Smooth muscle cell (in vitro differentiated cells): ENCODE measurements around the gene C2CD4D. TPM values are rescaled to one million over a fixed set of nuclear protein-coding genes. Genes with fewer than 3 reads are reported as not detected.

ENCODE experiments used
- DNase-seq: peaks from one replicate; lab custom pipeline; 2025; ENCODE audit not compliant: unreplicated experiment; lab: John Stamatoyannopoulos, UW
- H2AFZ ChIP-seq: fragments of 200-600 bp; sonication (generic); 2 replicates; pipeline ENCODE4 v1.6.0; 2016; ENCODE audit warnings: antibody characterized with exemption, low read depth, mild to moderate bottlenecking
- H3F3A ChIP-seq: fragments of 200-600 bp; sonication (generic); 2 replicates; pipeline ENCODE4 v1.6.0; 2017; ENCODE audit warnings: antibody characterized with exemption, low read depth
- H3K27ac ChIP-seq: fragments of 200-600 bp; sonication (generic); 2 replicates; pipeline ENCODE4 v1.5.1; 2016; ENCODE audit warnings: low read depth, mild to moderate bottlenecking
- H3K27me3 ChIP-seq: fragments of 200-600 bp; sonication (generic); 2 replicates; pipeline ENCODE4 v1.6.1; 2016; ENCODE audit warnings: low read depth, mild to moderate bottlenecking
- H3K36me3 ChIP-seq: fragments of 200-600 bp; sonication (generic); 2 replicates; pipeline ENCODE4 v1.5.1; 2016; ENCODE audit warnings: low read depth
- H3K4me1 ChIP-seq: fragments of 200-600 bp; sonication (generic); 2 replicates; pipeline ENCODE4 v1.5.1; 2016; ENCODE audit warnings: low read depth
- H3K4me2 ChIP-seq: fragments of 200-600 bp; sonication (generic); 2 replicates; pipeline ENCODE4 v1.6.0; 2016; ENCODE audit warnings: mild to moderate bottlenecking
- H3K4me3 ChIP-seq: fragments of 200-600 bp; sonication (generic); 2 replicates; pipeline ENCODE4 v1.5.1; 2016; ENCODE audit warnings: mild to moderate bottlenecking
- H3K79me2 ChIP-seq: fragments of 200-600 bp; sonication (generic); 2 replicates; pipeline ENCODE4 v1.6.0; 2016; ENCODE audit warnings: low read depth, mild to moderate bottlenecking
- H3K9ac ChIP-seq: fragments of 200-600 bp; sonication (generic); 2 replicates; pipeline ENCODE4 v1.6.0; 2016; ENCODE audit warnings: low read depth
- H3K9me3 ChIP-seq: fragments of 200-600 bp; sonication (generic); replicated peaks from 2 replicates; pipeline ENCODE4 v1.5.1; 2016; ENCODE audit warnings: low read depth
- H4K20me1 ChIP-seq: fragments of 200-600 bp; sonication (generic); 2 replicates; pipeline ENCODE4 v1.6.0; 2016; ENCODE audit warnings: low read depth
- WGBS: methylation state at CpG from one replicate; pipeline ENCODE4 v1.1.7; 2016; ENCODE audit warnings: low lambda C conversion rate; 5-methylcytosine and 5-hydroxymethylcytosine counted together
- polyA plus RNA-seq: library from polyadenylated mRNA; unstranded; fragments of >200 nt; fragmentation: Nextera tagmentation; extraction: Ambion mirVana; gene quantifications from 2 replicates; pipeline ENCODE4 v1.2.1, GENCODE V29; 2016
- total RNA-seq: library from RNA; depleted of rRNA; stranded (reverse); fragments of >200 nt; gene quantifications from 2 replicates; pipeline ENCODE4 v1.2.3, GENCODE V29; 2014
- TF ChIP-seq, protein P1 (sequence below): fragments of 200-600 bp; sonication (generic); IDR thresholded peaks from 2 replicates; pipeline ENCODE4 v1.5.1; 2017; ENCODE audit warnings: borderline replicate concordance, mild to moderate bottlenecking, antibody characterized with exemption; ENCODE audit not compliant: insufficient read depth, poor library complexity, severe bottlenecking

The C2CD4D gene
- total and polyA plus RNA-seq, 2 experiments from 2014 or later = not detected

DNA sequence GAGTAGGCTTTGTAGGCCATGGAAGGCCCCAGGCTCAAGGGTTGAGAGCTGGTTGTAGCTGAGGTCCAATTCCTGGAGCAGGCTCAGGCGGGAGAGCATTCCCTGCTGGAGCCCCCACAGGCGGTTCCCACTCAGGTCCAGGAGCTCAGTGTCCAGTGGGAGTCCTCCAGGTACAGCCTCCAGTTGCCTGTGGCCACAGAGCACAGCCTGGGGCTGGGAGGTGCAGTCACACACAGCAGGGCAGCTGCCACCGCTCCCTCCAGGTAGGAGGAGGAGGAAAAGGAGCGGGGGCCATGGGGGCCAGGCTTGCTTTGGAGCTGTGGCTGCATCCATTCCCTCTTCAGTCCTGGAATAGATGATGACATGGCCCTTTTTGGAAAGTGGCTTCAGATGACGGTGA, 37.2 kb downstream of the C2CD4D start:
- Histone ChIP-seq H3K4me1 (no peaks in the 10 kb centered on the region), H3K4me2 (no peak overlapping the region), H2AFZ (no peak overlapping the region), H4K20me1 (no peaks in the 10 kb centered on the region), H3K36me3 (no peaks in the 10 kb centered on the region), H3K79me2 (no peaks in the 10 kb centered on the region), H3K27me3 (peaks cover 14% of the 10 kb centered on the region), H3K9ac (no peak overlapping the region), H3K4me3 (no peak overlapping the region), H3F3A (no peaks in the 10 kb centered on the region), H3K27ac (no peak overlapping the region), H3K9me3 (no peaks in the 10 kb centered on the region)
- 92% methylated on average over 5 of the region's 5 CpGs for WGBS
- TF ChIP-seq, protein P1, sequence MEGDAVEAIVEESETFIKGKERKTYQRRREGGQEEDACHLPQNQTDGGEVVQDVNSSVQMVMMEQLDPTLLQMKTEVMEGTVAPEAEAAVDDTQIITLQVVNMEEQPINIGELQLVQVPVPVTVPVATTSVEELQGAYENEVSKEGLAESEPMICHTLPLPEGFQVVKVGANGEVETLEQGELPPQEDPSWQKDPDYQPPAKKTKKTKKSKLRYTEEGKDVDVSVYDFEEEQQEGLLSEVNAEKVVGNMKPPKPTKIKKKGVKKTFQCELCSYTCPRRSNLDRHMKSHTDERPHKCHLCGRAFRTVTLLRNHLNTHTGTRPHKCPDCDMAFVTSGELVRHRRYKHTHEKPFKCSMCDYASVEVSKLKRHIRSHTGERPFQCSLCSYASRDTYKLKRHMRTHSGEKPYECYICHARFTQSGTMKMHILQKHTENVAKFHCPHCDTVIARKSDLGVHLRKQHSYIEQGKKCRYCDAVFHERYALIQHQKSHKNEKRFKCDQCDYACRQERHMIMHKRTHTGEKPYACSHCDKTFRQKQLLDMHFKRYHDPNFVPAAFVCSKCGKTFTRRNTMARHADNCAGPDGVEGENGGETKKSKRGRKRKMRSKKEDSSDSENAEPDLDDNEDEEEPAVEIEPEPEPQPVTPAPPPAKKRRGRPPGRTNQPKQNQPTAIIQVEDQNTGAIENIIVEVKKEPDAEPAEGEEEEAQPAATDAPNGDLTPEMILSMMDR = no peak
- no peak for DNase-seq

DNA sequence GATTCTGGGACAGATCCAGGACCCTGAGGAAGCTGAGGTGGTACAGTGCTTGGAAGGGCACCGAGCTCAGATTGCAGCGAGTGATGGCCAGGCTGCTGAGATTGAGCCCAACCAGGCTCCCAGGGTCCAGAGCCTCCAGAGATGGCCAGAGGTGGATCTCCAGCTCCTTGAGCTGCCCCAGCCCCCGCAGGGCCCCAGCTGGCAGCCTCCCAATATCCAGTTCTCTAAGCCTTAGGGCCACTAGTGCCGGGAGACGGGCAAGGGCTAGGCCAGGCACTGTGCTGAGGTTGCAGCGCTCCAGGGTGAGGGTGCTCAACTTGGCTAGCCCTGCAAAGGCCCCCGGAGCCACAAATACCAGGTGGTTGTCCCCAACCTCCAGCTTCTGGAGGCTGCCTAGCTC, 37.8 kb downstream of the C2CD4D start:
- no peak overlapping the region for H3K4me2 ChIP-seq
- no peak overlapping the region for H3K9ac ChIP-seq
- no peaks in the 10 kb centered on the region for H3K4me1 ChIP-seq
- no peak for DNase-seq
- no peaks in the 10 kb centered on the region for H3K79me2 ChIP-seq
- WGBS = 95% methylated on average over 7 of the region's 7 CpGs
- peaks cover 14% of the 10 kb centered on the region for H3K27me3 ChIP-seq
- no peaks in the 10 kb centered on the region for H3K9me3 ChIP-seq
- H3K27ac ChIP-seq = no peak overlapping the region
- no peaks in the 10 kb centered on the region for H3F3A ChIP-seq
- TF ChIP-seq, protein P1 = no peak
- H3K36me3 ChIP-seq = no peaks in the 10 kb centered on the region
- no peak overlapping the region for H3K4me3 ChIP-seq
- no peaks in the 10 kb centered on the region for H4K20me1 ChIP-seq
- H2AFZ ChIP-seq = no peak overlapping the region

DNA sequence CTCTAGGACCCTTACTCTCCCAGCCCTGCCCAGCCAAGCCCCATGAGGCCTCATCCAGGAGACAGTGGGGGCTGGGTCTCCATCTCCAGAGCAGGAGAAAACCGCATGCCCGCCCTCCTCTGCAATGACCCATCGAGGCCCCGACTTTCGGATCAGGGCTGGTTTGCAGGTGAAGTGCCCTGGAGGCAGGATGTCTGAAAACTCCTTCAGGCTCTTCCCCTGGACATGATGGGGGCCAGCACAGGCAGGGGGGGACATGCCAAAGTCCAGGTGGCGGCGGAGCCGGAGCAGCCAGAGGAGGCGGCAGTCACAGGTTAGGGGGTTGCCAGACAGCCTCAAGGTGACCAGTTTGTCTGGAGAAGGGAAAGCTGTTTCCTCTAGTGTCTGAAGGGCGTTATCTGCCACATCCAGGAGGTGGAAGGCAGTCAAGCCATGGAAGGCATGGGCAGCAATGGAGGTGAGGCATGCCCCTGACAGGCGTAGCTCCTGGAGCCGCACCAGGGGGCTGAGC, 38.3 kb downstream of the C2CD4D start:
- Histone ChIP-seq H4K20me1 (no peaks in the 10 kb centered on the region), H3K4me1 (no peaks in the 10 kb centered on the region), H3K4me3 (no peak overlapping the region), H2AFZ (no peak overlapping the region), H3K9ac (no peak overlapping the region), H3K36me3 (no peaks in the 10 kb centered on the region), H3F3A (no peaks in the 10 kb centered on the region), H3K79me2 (no peaks in the 10 kb centered on the region), H3K4me2 (no peak overlapping the region), H3K27me3 (peaks cover 14% of the 10 kb centered on the region), H3K9me3 (no peaks in the 10 kb centered on the region), H3K27ac (no peak overlapping the region)
- TF ChIP-seq, protein P1 = no peak
- DNase-seq = no peak
- WGBS = 95% methylated on average over 12 of the region's 12 CpGs

DNA sequence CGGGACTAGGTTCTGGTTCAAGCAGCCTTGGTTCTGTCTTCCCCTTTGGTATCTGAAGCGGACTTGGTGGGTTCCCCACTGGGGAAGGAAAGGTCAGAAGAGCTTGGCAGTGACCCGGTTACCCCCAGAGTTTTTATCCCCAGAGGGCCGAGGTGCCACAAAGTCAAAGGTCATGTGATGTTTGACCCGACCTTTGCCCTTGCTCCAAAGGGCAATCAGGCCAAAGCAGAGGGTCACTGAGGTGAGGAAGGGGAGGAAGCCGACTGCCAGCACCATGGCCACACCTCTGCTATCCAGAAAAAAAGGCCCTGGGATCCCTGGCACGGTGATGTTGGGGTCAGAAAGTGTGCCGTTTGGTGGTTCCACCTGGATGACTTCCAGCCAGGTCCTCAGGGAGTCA, 38.8 kb downstream of the C2CD4D start:
- Histone ChIP-seq H3K79me2 (no peaks in the 10 kb centered on the region), H3K9ac (no peak overlapping the region), H4K20me1 (no peaks in the 10 kb centered on the region), H3K27ac (no peak overlapping the region), H3K36me3 (no peaks in the 10 kb centered on the region), H3K27me3 (peaks cover 14% of the 10 kb centered on the region), H3K4me2 (no peak overlapping the region), H3K9me3 (no peaks in the 10 kb centered on the region), H3K4me1 (no peaks in the 10 kb centered on the region), H3K4me3 (no peak overlapping the region), H2AFZ (no peak overlapping the region), H3F3A (no peaks in the 10 kb centered on the region)
- WGBS = 93% methylated on average over 8 of the region's 8 CpGs
- DNase-seq = no peak
- TF ChIP-seq, protein P1 = no peak
